Activated CD4-positive, alpha-beta T cell treated with anti-CD3 and anti-CD28 coated beads for 24 hours (primary cell): Measurements from ENCODE around the gene FAM83F.

Experiments
- DNase-seq, 2 donors: peaks; one replicate each; pipeline ENCODE4 v3.0.0-alpha.2; 2020; ENCODE audit warnings: low read depth in 2 of 2

FAM83F gene

DNA sequence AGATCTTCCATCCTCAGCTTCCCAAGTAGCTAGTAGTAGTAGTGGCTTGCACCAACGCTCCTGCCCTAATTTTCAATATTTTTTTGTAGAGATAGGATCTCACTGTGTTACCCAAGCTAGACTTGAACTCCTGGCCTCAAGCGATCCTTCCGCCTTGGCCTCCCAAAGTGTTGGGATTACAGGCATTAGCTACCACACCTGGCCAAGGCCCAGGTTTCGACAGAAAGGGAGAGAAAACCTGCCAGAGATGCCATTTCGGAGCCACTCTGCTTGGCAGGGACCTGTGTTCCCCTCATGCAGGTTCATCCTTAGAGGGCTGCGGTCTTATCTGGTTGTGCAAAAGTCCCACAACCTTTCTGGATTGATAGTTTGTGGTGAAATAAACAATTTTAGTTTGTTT, 41.4 kb downstream of the FAM83F start:
- no peak for DNase-seq

DNA sequence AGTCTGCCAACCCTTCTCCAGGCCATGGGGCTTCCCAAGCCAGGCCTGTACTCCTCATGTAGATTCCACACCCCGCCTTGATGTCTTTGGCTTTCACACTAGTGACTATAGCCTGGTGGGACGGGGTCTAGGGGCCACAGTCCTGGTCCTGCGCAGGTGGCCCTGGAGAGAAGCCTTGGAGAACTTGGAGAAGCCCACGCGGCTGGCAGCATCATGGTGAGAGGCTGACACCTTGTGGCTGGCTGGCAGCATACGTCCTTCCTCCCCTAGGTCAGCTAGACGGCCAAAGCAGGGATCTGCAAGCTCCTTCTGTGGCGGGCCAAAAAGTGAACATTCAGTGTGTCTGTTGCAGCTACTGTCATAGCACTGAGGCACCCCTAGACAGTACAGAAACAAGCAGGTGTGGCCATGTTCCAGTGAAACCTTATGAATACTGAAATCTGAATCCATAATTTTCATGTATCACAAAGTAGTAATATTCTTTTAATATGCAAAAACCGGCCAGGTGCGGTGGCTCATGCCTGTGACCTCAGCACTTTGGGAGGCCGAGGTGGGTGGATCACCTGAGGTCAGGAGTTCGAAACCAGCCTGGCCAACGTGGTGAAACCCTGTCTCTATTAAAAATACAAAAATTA, 42.0 kb downstream of the FAM83F start:
- DNase-seq: peak in 1 of 2 donors; percentile 43

DNA sequence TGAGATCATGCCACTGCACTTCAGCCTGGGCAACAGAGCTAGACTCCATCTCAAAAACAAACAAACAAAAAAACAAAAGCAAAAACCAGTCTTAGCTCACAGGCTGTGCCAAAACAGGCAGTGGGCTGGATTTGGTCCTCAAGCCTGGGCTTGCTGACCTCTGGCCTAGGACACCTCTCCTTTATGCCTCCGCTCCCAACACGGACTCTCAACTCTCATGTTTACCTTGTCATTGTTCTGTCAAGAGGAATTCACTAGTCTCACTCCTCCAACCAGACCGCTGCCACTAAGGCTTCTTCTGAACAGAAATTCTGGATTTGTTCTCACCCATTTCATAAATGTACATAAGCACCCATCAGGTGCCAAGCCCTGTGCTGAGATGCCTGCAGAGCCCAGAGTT, 42.6 kb downstream of the FAM83F start:
- no peak for DNase-seq

GRCh38 chr22:40039482-40040115, 44.8 kb downstream of the FAM83F start:
- DNase-seq: no peak

DNA sequence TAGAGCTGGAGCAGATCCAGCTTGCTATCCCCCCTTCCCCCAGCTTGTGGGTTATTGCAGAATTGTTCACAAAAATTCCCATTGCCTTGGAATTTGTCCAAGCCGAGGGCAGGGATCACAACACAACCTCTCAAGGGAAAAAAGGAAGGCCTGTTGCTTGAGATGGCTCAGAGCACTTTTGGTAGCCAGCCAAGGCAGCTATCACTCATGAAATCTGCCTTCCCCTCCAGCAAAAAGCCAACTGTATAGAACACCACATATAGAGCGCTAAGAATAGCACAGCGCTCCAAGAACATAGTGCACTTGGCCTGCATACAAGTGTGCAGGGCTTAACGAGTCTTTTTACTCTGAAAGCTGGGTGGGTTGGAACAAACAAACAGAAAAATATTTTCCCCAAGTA, 46.2 kb downstream of the FAM83F start:
- no peak for DNase-seq

GRCh38 chr22:40041366-40042137, 46.8 kb downstream of the FAM83F start:
- DNase-seq: no peak

DNA sequence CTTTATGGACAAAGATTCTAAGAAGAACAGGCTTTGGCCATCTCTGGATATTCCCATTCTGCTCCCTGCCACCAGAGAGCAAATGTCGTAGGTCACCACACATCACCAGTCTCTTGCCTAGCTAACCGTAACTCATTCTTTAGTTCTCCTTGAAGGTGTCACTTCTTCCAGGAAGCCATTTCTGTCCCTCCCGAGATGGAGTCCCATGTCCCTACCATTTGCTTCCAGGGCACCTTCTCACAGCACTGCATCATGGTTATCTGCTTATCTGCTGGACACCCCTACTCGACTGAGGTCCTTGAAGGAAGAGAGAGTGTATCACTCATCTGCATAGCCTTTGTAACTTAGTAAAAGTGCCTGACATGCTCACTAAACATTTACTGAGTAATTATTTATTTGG, 47.6 kb downstream of the FAM83F start:
- DNase-seq: no peak

GRCh38 chr22:40043081-40043480, 48.3 kb downstream of the FAM83F start:
- no peak for DNase-seq

- no peak for DNase-seq
These were observed 49.0 kb downstream of the FAM83F start for GRCh38 chr22:40043793-40044101.

GRCh38 chr22:40044102-40044869, 49.5 kb downstream of the FAM83F start:
- DNase-seq: peak; percentile 97

GRCh38 chr22:40044870-40045834, 50.4 kb downstream of the FAM83F start:
- DNase-seq: peak; percentile 50 to 57

- DNase-seq: no peak
These were observed 51.4 kb downstream of the FAM83F start for GRCh38 chr22:40046126-40046525.

- no peak for DNase-seq
These were observed 55.5 kb downstream of the FAM83F start for GRCh38 chr22:40050258-40050657.

- DNase-seq: no peak
These were observed 56.6 kb downstream of the FAM83F start for GRCh38 chr22:40051322-40051721.

DNA sequence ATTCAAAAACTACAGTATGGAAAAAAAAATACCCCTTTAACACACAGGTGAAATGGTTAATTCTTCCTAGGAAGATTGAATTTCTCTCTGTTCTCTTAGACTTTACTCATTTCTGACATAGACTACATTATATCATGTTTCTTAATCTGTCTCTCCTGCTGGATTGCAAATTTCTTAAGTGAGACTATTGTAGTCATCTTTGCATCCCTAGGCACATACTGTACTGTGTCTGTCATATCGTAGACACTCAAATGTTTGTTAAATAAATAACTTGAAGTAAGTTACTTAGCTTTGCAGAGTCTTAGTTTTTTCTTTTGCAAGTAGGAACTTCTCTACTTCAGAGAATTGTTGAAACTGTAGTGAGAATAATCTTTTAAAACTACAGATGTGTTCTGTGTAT, 58.7 kb downstream of the FAM83F start:
- DNase-seq: no peak

DNA sequence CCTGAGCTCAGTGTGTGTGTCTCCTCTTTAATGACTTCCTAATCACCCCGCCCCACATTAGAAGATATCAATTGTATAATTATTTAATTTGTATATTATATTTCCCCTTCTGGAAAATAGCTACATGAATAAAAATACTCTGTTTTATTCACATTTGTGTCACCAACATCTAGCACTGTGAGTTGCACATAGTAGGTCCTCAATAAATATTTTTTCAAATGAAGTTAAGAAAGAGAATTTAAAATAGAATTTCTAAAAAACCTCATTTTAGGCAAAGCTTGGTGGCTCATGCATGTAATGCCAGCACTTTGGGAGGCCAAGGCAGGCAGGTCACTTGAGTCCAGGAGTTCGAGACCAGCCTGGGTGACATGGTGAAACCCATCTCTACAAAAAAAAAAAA, 59.7 kb downstream of the FAM83F start:
- no peak for DNase-seq

DNA sequence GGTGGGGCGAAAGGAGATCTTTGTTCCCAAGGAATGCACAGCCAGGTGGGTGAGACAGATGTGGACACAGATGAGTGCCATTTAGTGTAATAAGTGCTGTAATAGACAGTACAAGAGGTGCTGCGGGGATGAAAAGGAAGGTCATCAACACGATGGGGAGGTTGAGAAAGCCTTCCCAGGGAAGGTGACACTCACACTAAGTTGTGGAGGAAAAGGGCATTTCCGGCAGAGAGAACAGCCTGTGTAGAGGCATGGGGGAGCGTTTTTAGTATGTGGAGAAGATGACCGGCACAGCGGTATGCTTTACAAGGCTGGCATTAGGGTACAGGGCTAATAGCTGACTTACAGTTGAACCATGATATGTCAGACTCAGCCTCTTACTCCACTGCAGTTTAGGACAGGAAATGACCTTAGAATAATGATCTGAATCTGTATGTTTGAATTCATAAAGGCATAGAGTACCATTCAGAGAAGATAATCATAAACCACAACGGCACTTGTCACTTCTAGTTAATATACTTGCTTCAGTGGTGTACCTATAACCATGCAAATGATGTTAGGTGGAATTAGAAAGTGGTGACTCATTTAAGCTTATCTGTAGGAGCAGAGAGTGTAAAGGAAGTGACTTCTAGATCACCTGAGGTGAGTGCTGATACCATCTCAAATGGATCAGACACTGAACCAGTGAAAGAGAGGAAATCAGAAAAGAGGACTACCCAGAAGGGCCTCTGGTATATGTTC, 60.6 kb downstream of the FAM83F start:
- DNase-seq: no peak

- DNase-seq: no peak
These were observed 61.4 kb downstream of the FAM83F start for GRCh38 chr22:40056154-40056553.

GRCh38 chr22:40056559-40056958, 61.8 kb downstream of the FAM83F start:
- DNase-seq: no peak

DNA sequence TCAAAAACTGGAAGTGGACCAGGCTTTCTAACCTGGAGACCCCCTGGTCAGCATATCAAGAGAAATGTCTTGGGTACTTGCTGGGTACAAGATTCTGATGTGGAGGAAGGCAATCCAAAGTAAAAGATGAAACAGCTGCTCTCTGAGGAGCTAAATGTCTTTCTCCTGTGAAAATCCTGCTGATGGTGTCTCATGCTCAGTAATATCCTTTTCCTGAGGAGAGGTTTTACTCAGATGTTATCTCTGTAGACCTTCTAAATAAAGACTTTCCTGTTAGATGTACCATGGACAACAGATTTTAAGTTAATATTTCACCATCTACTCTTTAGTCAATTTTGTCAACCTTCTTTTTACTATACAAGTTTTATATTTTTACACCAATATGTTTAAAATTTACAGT, 62.9 kb downstream of the FAM83F start:
- no peak for DNase-seq

DNA sequence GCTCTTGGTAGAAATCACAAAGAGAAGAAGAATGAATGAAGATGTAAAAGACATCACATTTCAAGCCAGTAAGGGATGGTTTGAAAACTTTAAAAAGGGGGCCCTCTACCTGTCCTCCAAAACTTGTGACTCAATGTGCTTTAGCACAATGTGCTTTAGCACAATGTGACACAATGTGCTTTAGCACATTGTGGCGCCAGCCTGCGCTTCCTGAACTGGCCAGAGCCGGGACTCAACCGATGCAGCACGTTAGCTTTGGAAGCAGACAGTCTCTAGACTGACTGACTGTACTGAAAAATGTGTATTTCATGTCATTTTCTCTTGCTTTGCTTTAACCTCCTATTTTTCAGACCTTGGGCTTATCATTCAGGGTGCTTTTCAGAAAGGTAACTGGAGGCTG, 63.5 kb downstream of the FAM83F start:
- peak in 1 of 2 donors; percentile 21 for DNase-seq
